GM19467 (cell line): Measurements from ENCODE around the gene HAO1.
"Not testable (repeated sequence)": the region's sequence is repeated elsewhere in the genome, so short reads cannot be mapped to it uniquely, and the experiment has no call there.

Experiments
- ATAC-seq: cut with Tn5 transposase; IDR thresholded peaks from one replicate; pipeline ENCODE4 v1.9.1; 2021; ENCODE audit warnings: mild to moderate bottlenecking, moderate library complexity; ENCODE audit not compliant: unreplicated experiment

The HAO1 gene

DNA sequence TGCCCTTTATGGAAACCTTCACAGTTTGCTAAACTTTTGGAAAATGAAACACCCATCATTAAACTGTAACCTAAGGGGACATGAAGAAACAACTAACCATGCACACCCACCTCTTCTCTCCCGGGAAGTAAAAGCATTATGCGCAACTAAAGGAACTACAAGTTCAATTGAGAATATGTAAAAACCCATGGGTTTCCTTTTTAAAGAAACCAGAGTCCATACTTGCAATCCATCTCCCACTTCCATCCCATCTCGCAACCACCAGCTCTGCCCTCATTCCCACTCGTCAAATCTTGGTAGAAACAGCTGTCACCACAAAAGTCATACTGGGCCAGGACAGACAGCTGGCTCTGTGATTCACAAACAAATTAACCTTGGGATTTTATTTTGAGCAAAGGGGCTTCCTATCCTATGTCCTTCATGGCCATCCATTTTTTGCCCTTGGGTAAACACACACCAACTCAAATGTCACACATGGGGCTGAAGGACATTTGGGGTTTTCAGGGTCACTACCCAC is 81.5 kb downstream of the HAO1 start:
- no peak for ATAC-seq

DNA sequence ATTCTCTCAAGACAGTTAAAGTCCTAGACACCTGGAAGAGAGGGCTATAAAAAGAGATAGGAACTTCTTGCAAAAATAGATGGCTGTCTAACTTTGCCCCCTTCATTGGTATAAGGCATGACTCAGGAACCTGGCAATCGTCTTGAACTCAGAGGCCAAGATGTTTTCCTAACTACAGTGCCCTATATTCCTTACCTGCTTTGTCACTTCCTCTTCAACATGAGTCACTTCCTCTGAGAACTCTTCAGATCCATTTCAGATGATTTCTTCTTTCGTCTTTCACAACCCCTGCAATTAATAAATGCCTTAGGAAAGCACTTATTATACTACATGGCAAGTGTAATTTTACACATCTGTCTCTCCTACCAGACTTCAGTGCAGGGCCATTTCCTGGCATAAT is 83.5 kb downstream of the HAO1 start:
- ATAC-seq = no peak

GRCh38 chr20:7855545-7855944 is 84.7 kb downstream of the HAO1 start:
- no peak for ATAC-seq

GRCh38 chr20:7853493-7853892 is 86.8 kb downstream of the HAO1 start:
- no peak for ATAC-seq

DNA sequence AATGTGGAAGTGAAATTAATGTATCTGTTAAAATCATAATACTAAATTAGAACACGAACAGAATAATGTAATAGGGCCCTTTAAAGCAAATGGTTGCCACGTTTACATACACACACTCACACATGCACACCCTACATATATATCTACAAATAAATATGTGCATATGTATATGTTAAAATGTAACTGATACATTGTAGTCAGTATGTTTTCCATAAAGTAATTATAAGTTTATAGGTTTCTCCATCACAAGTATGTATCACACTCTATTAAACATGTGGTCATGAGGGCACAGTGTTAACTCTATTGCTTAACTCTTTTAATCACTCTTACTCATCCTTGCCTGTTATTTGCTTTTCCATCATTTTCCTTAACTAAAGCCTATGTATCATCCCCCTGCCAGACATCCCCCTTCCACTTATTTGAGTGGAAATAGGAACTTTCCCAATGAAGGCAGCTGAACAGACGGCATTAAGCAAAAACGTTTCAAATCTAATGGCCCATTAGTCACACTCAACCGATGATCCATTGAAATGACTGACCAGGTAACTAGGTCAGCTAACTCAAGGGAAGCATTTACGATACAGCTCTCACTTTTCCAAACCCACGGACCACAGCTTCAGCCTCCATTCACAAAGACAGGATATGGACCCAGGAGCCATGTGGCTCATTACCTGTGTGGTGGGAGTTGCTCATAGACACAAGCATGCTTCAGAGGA is 89.3 kb downstream of the HAO1 start:
- ATAC-seq = no peak

- no peak for ATAC-seq
These were observed 90.6 kb downstream of the HAO1 start for GRCh38 chr20:7849675-7850074.

GRCh38 chr20:7848351-7848750 is 91.9 kb downstream of the HAO1 start:
- ATAC-seq = no peak

GRCh38 chr20:7843613-7844012 is 96.6 kb downstream of the HAO1 start:
- ATAC-seq = no peak

GRCh38 chr20:7841971-7842310 is 98.3 kb downstream of the HAO1 start:
- ATAC-seq = no peak

DNA sequence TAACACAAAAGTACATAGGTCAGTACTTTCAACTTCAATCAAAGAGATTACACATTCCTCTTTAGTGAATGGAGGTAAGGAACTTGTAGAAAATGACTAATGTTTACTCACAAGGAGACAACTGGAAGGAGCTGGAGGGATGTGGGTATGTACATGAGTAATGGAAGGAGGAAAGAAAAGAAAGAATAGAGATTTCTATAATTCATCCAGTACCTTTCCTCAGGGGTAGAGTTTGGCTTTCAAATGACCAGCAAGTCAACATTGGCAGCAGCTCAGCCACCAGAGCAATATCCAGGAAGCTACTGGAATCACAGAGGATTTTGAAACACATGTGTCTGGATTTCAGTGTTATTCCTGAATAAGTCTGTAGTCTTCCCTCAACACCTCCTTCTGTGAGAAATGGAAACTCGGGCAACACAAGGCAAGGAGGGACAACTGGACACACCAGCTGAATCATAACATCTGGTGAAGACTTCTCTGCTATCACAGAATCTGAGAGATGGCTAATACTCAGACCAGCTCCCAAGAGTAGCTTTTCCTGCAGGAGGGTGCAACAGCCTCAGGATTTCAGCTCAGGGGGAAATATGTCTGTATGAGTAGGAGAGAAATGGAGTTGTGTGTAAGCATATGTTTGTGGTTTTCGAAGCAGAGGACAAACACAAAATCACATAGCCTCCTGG is 98.8 kb downstream of the HAO1 start:
- ATAC-seq = no peak

GRCh38 chr20:7836076-7836475 is 104.2 kb downstream of the HAO1 start:
- ATAC-seq = no peak

GRCh38 chr20:7834441-7834840 is 105.8 kb downstream of the HAO1 start:
- not testable (repeated sequence) for ATAC-seq
